SK-N-DZ (cell line): ENCODE measurements around the gene HECW1.

Source experiments
- DNase-seq: peaks from one replicate; pipeline ENCODE4 v3.0.0-alpha.2; 2015; ENCODE audit warnings: low spot score

The HECW1 gene

GRCh38 chr7:43535810-43536585 lies 423.6 kb downstream of the HECW1 start:
- no peak for DNase-seq

DNA sequence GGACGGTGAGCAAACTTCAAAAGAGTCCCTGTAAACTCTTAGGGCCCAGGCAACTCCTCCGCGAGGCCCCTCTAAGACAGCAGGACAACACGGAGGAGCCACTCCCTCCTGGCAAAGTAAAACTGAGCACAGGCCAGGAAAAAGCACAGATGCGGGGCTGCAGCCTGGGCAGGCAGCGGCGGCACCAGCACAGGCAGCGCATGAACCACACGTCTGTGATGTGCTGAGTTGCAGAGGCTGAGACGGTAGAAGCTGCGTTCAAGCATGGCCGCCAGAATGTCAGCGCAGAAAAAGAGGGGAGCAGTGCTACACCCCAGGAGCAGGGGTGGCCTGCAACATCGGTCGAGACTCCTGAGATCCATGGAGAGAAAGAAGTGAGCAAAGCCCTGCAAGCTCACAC lies 424.3 kb downstream of the HECW1 start:
- no peak for DNase-seq

DNA sequence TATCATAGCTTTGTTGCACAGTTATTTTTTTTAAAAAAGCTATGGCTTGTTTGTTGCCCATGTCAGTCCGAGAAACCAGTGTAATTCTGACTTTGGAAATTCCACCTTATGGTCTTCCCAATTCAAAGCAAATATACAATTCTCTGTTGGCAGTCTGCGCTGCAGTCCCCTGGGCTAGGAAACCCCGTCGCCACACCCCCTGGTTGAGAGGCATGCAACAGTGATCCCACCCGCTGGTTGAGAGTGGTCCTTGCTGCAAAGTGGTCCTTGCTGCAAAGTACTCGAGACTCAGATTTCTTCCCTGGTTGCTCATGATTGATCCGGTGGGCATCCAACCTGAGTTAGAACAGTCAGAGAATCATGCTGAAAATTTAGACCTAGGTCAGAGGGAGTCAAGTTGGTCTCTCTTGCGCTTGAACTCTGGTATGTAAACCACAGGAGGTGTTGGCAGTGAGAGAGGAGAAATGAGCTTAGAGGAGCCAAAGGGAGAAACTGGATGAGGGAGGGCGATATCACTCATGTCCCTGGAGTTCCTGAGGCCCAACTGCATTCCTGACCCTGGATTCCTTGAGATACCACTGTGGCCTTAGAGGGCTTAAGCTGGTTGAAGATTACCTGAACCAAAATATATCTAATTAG lies 425.4 kb downstream of the HECW1 start:
- no peak for DNase-seq

GRCh38 chr7:43538404-43538771 lies 425.9 kb downstream of the HECW1 start:
- DNase-seq = no peak

- DNase-seq = no peak
These were observed 428.0 kb downstream of the HECW1 start for GRCh38 chr7:43540471-43540870.

GRCh38 chr7:43542716-43543115 lies 430.3 kb downstream of the HECW1 start:
- no peak for DNase-seq

- no peak for DNase-seq
These were observed 433.8 kb downstream of the HECW1 start for GRCh38 chr7:43546231-43546630.

DNA sequence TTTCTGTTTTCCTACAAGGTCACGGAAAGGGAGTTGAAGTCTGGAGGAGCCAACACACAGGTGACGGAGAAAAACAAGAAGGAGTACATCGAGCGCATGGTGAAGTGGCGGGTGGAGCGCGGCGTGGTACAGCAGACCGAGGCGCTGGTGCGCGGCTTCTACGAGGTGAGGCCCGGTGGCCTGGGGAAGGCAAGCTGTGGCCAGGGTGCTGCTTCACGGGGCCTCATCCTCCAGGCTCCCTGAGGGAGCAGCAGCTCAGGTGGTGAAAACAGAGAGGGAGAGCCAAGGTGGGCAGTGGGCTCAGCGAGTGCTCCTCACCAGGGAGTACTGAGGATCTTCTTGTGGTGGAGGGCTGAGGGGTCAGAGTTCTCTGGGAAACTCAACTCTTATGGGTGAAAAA lies 438.0 kb downstream of the HECW1 start:
- no peak for DNase-seq

- DNase-seq = no peak
These were observed 439.7 kb downstream of the HECW1 start for GRCh38 chr7:43552122-43552521.

GRCh38 chr7:43553999-43554398 lies 441.6 kb downstream of the HECW1 start:
- DNase-seq = no peak

DNA sequence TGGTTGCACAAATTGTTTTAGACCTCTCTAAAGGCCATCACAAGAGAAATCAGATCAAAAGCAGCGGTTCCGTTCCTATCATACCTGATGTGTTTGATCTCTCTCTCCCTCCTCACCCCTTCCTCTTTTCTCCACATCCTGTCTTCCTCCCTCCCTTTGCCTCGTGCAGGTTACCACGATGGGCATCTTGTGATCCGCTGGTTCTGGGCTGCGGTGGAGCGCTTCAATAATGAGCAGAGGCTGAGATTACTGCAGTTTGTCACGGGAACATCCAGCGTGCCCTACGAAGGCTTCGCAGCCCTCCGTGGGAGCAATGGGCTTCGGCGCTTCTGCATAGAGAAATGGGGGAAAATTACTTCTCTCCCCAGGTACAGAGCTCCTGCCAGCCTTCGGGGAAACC lies 442.0 kb downstream of the HECW1 start:
- DNase-seq = no peak

GRCh38 chr7:43557831-43558495 lies 445.5 kb downstream of the HECW1 start:
- DNase-seq = no peak

DNA sequence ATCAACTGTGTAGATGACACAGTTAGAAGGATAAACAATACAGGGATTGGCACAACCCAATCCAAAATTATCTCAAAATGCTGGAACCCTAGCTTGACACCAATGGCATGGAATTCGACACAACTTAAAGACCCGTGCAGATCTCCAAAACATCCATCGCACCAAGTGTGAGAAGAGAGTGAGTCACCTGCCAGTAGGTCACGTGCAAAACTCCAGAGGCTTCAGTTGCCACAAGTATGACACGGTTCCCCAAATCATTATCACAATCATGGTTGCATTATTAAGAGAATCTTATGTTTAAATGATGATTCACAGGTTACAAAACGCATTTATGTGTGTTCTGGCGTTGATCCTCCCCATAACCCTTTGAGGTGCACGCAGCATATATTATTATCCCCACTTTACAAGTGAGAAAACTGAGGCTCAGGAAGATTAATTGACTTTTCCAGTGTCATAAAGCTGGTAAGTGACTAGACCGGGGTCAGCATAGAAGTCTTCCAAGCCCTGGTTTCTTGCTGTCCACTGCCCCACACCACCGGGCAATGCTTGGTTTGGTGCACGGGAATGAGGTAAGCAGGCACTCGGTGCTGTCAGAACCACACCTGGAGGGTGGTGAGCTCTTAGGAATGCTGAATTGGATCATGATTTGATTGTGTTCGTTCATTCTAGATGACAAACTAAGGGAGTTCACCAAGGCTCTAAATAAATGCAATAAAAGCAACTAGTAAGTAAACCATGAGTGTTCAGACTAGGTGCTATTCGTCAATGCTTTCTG lies 446.9 kb downstream of the HECW1 start:
- DNase-seq = no peak

GRCh38 chr7:43559946-43560335 lies 447.5 kb downstream of the HECW1 start:
- no peak for DNase-seq

DNA sequence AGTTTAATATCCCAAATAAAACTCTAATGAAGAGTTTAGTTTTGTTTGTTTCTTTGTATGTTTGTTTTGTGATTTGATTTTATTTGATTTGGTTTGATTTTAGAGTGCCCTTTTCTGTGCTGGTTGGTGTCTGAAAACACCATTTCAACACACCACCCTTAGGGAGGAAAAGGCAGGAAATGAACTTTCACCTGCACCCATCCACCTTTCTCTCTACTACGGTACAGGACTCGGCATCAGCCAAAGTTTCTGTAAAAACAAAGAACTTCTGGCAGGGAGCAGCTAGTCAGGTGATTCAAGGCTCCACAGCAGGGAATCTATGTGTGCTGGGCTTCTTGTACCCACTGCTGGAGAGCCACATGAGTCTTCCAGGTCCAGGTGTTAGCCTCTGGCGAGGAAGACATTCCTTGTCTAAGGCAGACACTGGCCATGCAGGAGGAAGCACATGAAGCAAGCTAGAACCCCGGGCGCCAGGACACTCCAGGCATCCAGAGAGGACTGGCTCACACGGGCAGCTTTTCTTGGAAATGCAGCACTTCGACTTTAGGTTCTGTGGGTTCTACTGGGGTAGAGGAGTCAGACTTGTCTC lies 448.4 kb downstream of the HECW1 start:
- no peak for DNase-seq

- DNase-seq = no peak
These were observed 449.9 kb downstream of the HECW1 start for GRCh38 chr7:43562383-43562782.

GRCh38 chr7:43565786-43566185 lies 453.3 kb downstream of the HECW1 start:
- no peak for DNase-seq

GRCh38 chr7:43568529-43568928 lies 456.1 kb downstream of the HECW1 start:
- DNase-seq = no peak

- DNase-seq = no peak
These were observed 457.0 kb downstream of the HECW1 start for GRCh38 chr7:43569424-43569823.

GRCh38 chr7:43570688-43571365 lies 458.4 kb downstream of the HECW1 start:
- no peak for DNase-seq

GRCh38 chr7:43572516-43573049 lies 460.1 kb downstream of the HECW1 start:
- DNase-seq = no peak
